HepG2 (cell line): ENCODE measurements around the gene C5orf47.

Experiments used
- CTCF ChIP-seq: sonication (generic); formaldehyde crosslinking; IDR thresholded peaks from 2 replicates; pipeline ENCODE4 v1.5.0; 2020; ENCODE audit warnings: mild to moderate bottlenecking, missing genetic modification reagents, moderate library complexity
- FOXA1 ChIP-seq, 2 experiments: fragments of 450-650 bp in 1 of 2; sonication (generic) in 1 of 2; formaldehyde crosslinking in 1 of 2; IDR thresholded peaks; 2 replicates each; pipeline versions ENCODE4 v1.4.0 to v1.6.1; 2016 to 2020; ENCODE audit warnings: missing genetic modification reagents in 1 of 2
- MAX ChIP-seq: IDR thresholded peaks from 2 replicates; pipeline ENCODE4 v1.6.1; 2012; ENCODE audit warnings: inconsistent platforms
- TF ChIP-seq, protein P1 (sequence below), 2 experiments: sonication (generic) in 1 of 2; formaldehyde crosslinking in 1 of 2; IDR thresholded peaks; 2 replicates each; pipeline versions ENCODE4 v1.5.1 to v1.6.1; 2011 to 2020; ENCODE audit warnings: borderline replicate concordance in 1 of 2, low read depth in 1 of 2, low read length in 1 of 2, mild to moderate bottlenecking in 1 of 2, missing genetic modification reagents in 1 of 2, moderate library complexity in 1 of 2
- TF ChIP-seq, protein P2 (sequence below): sonication (generic); formaldehyde crosslinking; IDR thresholded peaks from 2 replicates; pipeline ENCODE4 v1.4.0; 2020; ENCODE audit warnings: missing genetic modification reagents

DNA sequence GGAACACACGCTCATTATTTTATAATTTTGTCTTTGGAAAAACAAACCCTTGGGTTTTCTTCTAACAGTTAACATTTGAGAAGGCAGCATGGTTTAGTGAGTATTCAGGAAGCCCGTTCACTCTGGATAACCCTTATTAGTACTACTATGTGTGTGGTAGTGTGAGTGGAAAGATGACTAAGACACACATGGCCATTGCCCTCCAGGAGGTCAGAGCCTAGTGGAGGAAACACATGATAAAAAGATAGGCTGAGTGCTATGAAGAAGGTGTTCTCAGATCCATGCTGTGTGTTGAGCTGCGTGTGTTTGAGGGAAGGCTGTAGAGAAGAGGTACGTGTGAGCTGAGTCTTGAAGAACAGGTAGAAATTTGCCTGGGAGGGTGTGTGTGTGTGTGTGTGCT lies 8.4 kb downstream of the C5orf47 start:
- TF ChIP-seq FOXA1 (IDR thresholded peaks at IDR 0.05) (no peak), FOXA1 (CRISPR knock-in tag; IDR thresholded peaks at IDR 0.05) (no peak), CTCF (no peak), MAX (no peak)
- TF ChIP-seq, protein P1, sequence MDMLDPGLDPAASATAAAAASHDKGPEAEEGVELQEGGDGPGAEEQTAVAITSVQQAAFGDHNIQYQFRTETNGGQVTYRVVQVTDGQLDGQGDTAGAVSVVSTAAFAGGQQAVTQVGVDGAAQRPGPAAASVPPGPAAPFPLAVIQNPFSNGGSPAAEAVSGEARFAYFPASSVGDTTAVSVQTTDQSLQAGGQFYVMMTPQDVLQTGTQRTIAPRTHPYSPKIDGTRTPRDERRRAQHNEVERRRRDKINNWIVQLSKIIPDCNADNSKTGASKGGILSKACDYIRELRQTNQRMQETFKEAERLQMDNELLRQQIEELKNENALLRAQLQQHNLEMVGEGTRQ (IDR thresholded peaks at IDR 0.05; ENCODE audit: low read depth, low read length) = no peak
- TF ChIP-seq, protein P1 (CRISPR knock-in tag; IDR thresholded peaks at IDR 0.05; ENCODE audit: borderline replicate concordance) = no peak
- TF ChIP-seq, protein P2, sequence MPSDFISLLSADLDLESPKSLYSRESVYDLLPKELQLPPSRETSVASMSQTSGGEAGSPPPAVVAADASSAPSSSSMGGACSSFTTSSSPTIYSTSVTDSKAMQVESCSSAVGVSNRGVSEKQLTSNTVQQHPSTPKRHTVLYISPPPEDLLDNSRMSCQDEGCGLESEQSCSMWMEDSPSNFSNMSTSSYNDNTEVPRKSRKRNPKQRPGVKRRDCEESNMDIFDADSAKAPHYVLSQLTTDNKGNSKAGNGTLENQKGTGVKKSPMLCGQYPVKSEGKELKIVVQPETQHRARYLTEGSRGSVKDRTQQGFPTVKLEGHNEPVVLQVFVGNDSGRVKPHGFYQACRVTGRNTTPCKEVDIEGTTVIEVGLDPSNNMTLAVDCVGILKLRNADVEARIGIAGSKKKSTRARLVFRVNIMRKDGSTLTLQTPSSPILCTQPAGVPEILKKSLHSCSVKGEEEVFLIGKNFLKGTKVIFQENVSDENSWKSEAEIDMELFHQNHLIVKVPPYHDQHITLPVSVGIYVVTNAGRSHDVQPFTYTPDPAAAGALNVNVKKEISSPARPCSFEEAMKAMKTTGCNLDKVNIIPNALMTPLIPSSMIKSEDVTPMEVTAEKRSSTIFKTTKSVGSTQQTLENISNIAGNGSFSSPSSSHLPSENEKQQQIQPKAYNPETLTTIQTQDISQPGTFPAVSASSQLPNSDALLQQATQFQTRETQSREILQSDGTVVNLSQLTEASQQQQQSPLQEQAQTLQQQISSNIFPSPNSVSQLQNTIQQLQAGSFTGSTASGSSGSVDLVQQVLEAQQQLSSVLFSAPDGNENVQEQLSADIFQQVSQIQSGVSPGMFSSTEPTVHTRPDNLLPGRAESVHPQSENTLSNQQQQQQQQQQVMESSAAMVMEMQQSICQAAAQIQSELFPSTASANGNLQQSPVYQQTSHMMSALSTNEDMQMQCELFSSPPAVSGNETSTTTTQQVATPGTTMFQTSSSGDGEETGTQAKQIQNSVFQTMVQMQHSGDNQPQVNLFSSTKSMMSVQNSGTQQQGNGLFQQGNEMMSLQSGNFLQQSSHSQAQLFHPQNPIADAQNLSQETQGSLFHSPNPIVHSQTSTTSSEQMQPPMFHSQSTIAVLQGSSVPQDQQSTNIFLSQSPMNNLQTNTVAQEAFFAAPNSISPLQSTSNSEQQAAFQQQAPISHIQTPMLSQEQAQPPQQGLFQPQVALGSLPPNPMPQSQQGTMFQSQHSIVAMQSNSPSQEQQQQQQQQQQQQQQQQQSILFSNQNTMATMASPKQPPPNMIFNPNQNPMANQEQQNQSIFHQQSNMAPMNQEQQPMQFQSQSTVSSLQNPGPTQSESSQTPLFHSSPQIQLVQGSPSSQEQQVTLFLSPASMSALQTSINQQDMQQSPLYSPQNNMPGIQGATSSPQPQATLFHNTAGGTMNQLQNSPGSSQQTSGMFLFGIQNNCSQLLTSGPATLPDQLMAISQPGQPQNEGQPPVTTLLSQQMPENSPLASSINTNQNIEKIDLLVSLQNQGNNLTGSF = no peak
